ENCODE results near the gene CCDC134.

CCDC134 gene

DNA sequence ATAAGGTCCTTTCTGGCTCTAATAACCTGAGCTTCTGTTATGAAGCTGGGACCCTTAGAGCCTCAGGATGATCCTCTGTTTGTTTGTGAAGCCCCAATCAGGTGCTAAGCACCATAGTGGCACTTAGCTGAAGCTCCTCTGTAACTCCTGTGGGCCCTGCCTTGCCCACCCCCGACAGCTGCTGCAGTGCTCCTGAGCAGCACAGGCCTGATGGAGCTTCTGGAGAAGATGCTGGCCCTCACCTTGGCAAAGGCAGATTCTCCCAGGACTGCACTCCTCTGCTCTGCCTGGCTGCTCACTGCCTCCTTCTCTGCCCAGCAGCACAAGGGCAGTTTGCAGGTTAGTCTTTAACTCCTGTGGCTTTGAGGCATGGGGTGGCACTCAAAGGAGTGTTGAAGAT lies 19.0 kb upstream of the CCDC134 start:
- ChIA-PET POLR2A (ENCODE audit: low non-redundant PET) (no interaction called here), CTCF (no interaction called here)
- DNase-seq (ENCODE audit: low spot score): no peak
- TF ChIP-seq, protein P1, sequence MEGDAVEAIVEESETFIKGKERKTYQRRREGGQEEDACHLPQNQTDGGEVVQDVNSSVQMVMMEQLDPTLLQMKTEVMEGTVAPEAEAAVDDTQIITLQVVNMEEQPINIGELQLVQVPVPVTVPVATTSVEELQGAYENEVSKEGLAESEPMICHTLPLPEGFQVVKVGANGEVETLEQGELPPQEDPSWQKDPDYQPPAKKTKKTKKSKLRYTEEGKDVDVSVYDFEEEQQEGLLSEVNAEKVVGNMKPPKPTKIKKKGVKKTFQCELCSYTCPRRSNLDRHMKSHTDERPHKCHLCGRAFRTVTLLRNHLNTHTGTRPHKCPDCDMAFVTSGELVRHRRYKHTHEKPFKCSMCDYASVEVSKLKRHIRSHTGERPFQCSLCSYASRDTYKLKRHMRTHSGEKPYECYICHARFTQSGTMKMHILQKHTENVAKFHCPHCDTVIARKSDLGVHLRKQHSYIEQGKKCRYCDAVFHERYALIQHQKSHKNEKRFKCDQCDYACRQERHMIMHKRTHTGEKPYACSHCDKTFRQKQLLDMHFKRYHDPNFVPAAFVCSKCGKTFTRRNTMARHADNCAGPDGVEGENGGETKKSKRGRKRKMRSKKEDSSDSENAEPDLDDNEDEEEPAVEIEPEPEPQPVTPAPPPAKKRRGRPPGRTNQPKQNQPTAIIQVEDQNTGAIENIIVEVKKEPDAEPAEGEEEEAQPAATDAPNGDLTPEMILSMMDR (conservative IDR thresholded peaks at IDR 0.05; ENCODE audit: low read depth): no peak
- no peak overlapping the region for H3K27ac ChIP-seq

DNA sequence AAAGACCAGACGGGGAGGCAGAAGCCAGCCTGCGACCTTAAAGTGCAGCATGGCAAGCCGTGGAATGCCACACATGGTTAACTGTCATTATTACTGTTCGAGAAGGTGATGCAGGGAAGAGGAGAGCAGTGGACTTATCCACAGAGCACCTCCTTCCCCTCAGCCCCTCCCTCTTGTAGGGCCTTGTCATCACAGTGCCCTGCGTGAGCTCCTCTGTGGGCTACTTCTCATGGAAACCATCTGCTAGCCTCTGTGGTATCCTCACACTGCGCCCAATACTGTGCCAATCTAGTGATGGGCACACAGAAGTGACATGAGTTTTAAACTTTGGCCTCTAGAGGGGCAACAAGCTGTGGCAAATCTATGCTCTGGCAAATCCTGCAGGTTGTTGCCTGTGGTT lies 18.2 kb upstream of the CCDC134 start:
- DNase-seq (ENCODE audit: low spot score): no peak
- ChIA-PET CTCF (no interaction called here), POLR2A (ENCODE audit: low non-redundant PET) (no interaction called here)
- TF ChIP-seq, protein P1 (conservative IDR thresholded peaks at IDR 0.05; ENCODE audit: low read depth): no peak
- H3K27ac ChIP-seq: no peak overlapping the region

DNA sequence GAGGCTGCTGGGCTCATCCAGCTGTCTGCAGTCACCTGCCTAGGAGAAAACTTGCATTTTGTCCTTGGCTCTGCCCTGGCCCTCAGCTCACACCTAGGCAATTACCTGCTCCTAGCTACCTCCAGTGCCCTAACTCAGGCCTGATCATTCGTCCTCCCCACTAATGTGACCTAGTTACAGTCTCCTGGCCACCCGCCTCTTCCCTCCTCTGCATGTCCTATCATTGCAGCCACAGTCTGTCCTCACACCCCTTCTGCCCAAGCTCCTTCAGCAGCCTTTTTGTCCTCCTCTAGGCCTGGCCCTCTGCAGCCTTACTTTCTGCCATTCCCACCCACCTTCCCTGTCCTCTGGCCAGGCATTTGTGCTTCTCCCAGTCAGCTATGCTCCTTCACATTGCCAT lies 17.7 kb upstream of the CCDC134 start:
- no peak for DNase-seq (ENCODE audit: low spot score)
- no peak overlapping the region for H3K27ac ChIP-seq
- CTCF ChIA-PET: no interaction called here
- POLR2A ChIA-PET (ENCODE audit: low non-redundant PET): no interaction called here
- TF ChIP-seq, protein P1 (conservative IDR thresholded peaks at IDR 0.05; ENCODE audit: low read depth): no peak

DNA sequence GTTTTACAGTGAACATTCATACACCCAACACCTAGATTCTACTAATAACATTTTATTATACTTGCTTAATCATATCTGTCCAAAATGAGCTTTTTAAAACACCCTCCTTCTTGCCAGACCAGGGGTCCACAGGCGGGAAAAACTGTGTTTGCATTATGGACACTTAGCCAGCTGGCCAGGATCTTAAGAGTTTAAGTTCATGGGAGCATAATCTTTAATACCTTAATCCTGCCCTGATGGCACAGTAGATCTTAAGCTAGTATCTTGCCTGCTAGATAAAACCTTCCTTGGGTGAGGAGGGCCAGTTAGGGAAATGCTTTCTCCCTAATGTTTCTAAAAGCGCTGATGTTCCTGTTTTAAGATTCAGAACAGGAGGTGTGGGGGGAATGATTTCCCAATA lies 13.1 kb upstream of the CCDC134 start:
- H3K27ac ChIP-seq: no peak overlapping the region
- ChIA-PET CTCF (no interaction called here), POLR2A (ENCODE audit: low non-redundant PET) (no interaction called here)
- DNase-seq (ENCODE audit: low spot score): no peak
- TF ChIP-seq, protein P1 (conservative IDR thresholded peaks at IDR 0.05; ENCODE audit: low read depth): no peak

DNA sequence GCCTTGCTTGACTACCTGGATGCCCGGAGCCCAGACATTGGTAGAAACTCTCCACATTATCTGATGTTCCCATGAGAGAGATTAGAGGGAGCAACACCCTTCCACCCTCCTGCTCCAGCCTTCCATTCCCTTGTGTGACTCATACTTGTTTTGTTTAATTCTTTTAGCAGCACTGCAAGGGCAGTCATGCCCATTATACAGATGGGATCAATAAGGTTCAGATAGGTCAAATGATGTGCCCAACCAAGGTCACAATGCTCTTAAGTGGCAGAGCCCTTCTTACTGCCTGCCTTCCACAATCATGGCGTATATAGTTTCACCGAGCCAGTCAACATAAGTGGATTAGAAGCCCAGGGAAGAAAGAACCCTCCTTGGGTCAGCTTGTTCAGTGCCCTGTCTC lies 6.6 kb upstream of the CCDC134 start:
- DNase-seq (ENCODE audit: low spot score): no peak
- POLR2A ChIA-PET (ENCODE audit: low non-redundant PET): no interaction called here
- H3K27ac ChIP-seq: no peak overlapping the region
- CTCF ChIA-PET: no interaction called here
- TF ChIP-seq, protein P1 (conservative IDR thresholded peaks at IDR 0.05; ENCODE audit: low read depth): no peak

DNA sequence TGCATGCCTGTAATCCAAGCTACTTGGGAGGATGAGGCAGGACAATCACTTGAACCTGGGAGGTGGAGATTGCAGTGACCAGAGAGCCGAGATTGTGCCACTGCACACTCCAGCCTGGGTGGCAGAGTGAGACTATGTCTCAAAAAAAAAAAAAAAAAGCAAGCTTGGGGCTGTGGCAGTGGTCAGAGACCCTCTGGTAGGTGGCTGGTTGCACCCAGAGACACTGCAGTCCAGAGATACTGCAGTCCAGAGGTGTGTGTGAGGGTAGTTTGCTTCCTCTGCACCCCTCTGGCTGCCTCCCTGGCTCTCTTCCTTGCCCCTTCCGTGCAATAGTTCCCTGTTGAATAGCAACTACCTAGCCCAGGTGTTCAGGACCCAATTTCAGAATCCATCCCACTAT lies 1.7 kb upstream of the CCDC134 start:
- DNase-seq (ENCODE audit: low spot score): no peak
- POLR2A ChIA-PET (ENCODE audit: low non-redundant PET): no interaction called here
- no peak overlapping the region; the same call in 1 of the 2 replicates for H3K27ac ChIP-seq
- CTCF ChIA-PET: interaction anchor here (1.4 kb wide), 1 partner anchor 52 kb away, joined by 3 read pairs; no protein-coding TSS in a partner anchor
- TF ChIP-seq, protein P1 (conservative IDR thresholded peaks at IDR 0.05; ENCODE audit: low read depth): no peak
